GM19372 (cell line): Measurements from ENCODE around the gene JMJD1C.

Experiments used
- ATAC-seq: cut with Tn5 transposase; IDR thresholded peaks from one replicate; pipeline ENCODE4 v1.9.1; 2021; ENCODE audit warnings: mild to moderate bottlenecking, low read depth, moderate library complexity; ENCODE audit not compliant: unreplicated experiment

JMJD1C gene

GRCh38 chr10:63480237-63480636 is 14.5 kb upstream of the JMJD1C start:
- no peak for ATAC-seq

GRCh38 chr10:63478564-63478963 is 12.8 kb upstream of the JMJD1C start:
- ATAC-seq, result no peak

DNA sequence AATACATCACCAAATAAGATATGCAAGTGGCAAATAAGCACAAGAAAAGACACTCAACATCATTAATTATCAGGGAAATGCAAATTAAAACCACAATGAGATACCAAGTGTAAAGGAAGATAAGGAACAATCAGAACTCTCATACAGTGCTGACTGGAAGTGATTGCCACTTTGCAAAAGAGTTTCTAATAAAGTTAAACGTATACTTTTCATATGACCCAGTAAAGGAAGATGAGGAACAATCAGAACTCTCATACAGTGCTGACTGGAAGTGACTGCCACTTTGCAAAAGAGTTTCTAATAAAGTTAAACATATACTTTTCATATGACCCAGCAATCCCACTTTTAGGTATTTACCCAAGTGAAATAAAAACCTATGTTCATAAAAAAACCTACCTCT is 12.2 kb upstream of the JMJD1C start:
- ATAC-seq, result no peak

- no peak for ATAC-seq
These were observed 8.7 kb upstream of the JMJD1C start for GRCh38 chr10:63474488-63474887.

DNA sequence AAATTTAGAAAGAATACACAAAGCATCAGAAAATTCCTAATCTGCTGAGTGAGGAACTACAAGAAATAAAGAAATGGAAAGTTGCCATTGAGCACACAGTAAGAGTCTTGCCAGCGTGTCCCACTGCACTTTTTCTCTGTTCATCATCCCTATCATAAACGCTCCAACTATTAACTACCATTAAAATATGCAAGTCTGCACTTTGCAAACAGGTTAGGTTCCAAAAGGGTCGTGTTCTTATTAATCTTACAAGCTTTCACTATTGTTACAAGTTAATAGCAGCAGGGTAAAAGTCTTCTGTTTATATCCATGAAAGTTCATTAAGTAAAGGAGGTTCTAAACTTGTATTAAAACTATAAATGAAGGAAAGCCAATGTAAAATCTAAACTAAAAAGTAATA is 5.2 kb upstream of the JMJD1C start:
- no peak for ATAC-seq

GRCh38 chr10:63468947-63469346 is 3.2 kb upstream of the JMJD1C start:
- no peak for ATAC-seq

GRCh38 chr10:63467841-63468240 is 2.1 kb upstream of the JMJD1C start:
- no peak for ATAC-seq

DNA sequence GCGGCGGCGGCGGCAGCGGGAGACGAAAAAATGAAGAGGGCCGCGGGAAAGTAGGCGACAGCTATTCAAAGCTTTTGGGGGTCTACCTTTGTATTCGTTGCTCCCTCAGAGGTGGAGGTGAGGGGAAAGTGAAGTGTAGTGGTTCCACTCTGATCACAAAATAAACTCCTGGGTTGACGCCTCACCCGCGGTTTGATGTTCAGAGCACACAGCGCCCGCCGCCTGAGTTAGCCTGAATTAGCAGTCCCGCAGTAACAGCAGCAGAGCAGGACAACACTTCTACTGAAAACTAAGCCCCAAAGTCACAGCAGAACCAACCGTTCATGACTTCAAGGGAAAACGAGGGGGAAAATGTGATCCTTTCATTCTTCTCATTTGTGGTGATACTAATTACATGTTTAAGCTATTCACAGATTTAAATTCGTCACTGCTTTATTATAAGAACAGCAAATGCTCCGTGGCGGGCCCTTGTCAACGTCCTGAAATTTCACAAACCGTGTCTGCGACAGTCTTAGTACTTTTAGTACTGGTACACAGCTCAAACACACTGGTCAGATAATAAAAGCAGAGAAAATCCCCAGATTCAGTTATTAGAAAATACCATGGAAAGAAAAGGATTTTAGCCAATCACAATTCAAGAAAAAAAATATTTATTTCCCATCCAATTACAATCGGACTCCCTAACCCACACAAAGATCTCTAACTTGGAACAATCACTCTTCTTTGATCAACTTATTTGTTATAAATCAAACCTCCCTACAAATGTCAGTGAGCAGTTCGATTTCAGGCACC is 563 bp upstream of the JMJD1C start:
- peak; percentile 8 for ATAC-seq

GRCh38 chr10:63464402-63465292 is 1.1 kb downstream of the JMJD1C start:
- peak; percentile 46 for ATAC-seq

DNA sequence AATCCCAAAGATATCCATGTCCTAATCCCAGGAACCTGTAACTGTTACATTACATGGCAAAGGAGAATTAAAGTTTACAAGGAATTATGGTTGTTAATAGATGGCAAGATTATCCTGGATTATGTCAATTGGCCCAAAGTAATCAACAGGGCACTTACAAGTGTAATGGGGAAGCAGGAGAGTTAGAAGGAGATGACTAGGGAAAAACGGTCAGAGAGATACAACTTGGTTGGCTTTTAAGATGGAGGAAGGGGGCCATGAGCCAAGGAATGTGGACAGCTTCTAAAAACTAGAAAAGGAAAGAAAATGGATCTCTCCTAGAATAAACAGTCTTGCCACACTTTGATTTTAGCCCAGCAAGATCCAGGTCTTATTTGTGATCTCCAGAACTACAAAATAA is 3.3 kb downstream of the JMJD1C start:
- ATAC-seq, result no peak

DNA sequence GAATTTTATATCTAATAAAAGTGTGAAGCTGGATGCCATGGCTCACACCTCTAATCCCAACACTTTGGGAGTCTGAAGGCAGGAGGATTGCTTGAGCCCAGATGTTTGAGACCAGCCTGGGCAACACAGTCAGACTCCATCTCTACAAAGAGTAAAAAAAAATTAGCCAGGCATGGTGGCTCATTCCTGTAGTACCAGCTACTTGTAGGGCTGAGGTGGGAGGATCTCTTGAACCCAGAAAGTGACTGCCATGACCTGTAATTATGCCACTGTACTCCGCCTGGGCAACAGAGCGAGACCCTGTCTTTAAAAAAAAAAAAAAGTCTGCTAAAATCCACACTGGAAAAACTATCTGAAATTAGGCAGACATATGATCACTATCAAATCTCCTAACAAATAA is 7.6 kb downstream of the JMJD1C start:
- ATAC-seq, result no peak

DNA sequence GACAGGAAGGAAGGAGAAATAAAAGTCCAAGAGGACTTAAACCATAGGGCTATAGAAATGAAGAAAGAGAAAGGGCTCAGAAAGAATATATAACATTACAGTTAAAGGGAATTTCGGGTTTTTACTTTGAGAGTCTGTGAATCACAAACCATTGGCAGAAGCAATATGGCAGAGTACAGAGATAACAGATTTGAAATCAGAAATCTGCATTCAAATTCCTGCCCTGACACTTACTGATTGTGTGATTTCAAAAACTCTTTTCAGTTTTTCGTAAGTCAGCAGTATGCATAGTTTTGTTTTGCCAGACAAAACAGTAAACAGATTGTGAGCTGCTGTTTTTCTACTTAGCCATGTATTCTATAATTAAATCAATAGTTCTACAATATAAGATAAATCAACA is 8.2 kb downstream of the JMJD1C start:
- no peak for ATAC-seq

GRCh38 chr10:63456437-63457210 is 9.2 kb downstream of the JMJD1C start:
- ATAC-seq, result no peak

DNA sequence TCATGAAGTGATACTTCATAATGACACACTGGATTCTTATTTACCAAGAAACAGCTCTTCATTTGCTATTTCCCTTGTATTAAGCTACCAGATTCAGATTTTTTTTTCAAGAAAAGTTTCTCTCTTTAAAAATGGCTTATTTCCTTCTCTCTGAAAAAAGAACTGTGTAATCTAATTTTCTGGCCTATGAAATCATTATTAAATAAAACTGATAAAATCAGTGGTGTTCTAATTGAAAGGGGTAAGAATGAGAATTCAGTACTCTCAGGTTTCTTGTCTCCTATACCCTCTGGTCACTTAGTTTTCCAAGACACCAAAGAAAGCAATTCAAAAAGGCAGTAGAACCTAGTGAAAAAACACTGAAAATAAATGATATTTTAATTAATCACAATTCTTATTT is 10.3 kb downstream of the JMJD1C start:
- ATAC-seq, result no peak

DNA sequence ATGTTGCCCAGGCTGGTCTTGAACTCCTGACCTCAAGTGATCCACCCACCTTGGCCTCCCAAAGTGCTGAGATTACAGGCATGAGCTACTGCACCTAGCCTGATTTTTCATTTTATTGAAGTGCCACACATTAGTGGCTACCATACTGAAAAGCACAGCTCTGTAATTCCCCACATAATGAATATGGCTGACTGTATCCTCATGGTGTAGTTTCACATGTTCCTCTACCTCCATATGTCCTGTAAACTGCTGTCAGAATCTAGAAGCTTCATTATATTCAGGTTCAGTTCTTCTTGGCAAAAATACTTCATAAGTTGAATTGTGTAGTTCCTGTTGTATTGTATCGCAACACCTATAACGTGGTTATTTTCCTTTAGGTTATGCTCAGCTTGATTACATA is 11.1 kb downstream of the JMJD1C start:
- ATAC-seq, result no peak

- ATAC-seq, result no peak
These were observed 13.3 kb downstream of the JMJD1C start for GRCh38 chr10:63452524-63452923.

DNA sequence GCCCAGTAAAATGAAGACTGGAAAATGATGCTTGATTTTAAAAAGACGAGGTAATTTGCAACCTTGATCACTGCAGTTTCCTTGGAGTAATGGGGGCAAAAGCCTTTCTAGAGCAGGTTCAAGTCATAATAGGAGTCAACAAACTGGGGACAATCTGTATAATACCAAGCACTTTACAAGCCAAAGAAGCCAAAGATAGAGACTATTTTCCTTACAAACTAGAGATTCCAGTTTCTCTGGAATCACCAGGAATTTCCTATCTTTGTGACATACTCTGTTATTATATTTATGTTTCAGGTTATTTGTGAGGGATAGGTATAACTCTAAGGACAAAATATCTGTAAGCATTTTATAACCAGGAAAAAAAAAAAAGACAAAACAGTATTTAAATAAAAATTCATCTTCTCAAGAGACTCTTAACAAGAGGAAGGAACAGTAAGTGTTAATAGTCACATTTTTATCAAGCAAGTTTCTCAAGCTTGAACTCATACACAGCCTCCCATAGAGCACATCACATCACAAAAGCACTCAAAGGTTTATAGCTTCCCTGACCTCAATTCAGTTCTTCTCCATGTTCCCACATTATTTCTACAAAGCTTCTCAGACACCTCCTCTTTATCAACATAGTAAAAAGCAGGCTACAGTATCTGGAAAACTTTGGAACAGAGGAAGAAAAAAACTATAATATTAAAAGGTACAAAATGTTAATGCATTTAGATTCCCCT is 18.9 kb downstream of the JMJD1C start:
- ATAC-seq, result no peak

DNA sequence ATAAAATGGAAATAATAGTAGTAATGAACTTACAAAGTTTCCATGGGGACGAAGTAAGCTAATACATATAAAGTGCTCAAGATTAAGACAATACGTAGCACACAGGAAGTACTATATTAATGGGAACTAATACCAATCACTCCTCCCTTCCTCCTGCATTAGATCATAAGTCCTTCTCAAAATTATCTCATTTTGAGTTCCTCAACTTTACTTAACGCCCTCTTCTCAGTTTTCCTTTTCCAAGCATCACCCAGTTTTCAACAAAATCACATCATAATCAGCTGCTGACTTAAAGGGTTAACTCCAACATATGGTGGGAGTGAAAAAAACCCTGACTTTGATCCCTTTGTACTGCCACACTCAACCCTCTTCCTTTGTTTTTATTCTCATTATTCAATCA is 24.4 kb downstream of the JMJD1C start:
- ATAC-seq, result no peak

DNA sequence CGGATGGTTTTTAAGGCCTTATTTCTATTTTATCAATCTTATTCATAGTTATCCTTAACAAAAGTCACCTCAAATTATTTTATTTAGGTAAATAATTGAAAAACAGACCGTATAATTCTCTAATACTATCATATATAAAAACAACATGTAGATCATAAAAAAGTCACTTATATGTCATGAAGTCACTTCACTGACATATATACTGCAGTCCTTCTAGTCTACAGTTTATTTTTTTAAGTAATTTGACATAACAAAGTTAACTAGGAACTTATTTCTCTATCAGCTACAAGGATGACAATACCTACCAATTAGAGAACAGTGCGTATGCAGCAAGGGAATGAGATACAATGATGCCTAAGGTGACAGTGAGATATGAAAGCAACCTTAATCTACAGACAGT is 26.2 kb downstream of the JMJD1C start:
- ATAC-seq, result no peak
